ENCODE data around the gene PIWIL4. TPM values are rescaled to one million over a fixed set of nuclear protein-coding genes. Genes with fewer than 3 reads are reported as not detected.
"Not testable (repeated sequence)": the region's sequence is repeated elsewhere in the genome, so short reads cannot be mapped to it uniquely, and the experiment has no call there.

The PIWIL4 gene
- polyA plus RNA-seq, 1 donor, result 4.7 TPM

DNA sequence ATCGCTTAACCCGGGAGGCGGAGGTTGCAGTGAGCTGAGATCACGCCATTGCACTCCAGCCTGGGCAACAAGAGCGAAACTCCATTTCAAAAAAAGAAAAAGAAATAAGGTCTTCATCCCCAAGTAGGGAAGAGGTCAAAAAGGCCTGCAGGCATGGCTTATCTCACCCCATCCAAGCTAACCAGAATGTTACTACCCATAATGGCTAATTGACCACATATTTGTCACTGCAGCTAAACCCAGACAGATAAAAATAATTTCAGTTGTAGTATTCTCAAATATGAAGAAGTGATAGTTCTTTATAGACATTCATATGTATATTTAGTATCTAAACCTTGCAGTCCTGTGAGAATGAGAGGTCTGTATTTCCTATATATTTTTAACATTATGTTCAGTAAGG is 17.8 kb downstream of the PIWIL4 start:
- no peak for DNase-seq

- DNase-seq, result no peak
Observed at GRCh38 chr11:94585399-94585798, 18.2 kb downstream of the PIWIL4 start.

DNA sequence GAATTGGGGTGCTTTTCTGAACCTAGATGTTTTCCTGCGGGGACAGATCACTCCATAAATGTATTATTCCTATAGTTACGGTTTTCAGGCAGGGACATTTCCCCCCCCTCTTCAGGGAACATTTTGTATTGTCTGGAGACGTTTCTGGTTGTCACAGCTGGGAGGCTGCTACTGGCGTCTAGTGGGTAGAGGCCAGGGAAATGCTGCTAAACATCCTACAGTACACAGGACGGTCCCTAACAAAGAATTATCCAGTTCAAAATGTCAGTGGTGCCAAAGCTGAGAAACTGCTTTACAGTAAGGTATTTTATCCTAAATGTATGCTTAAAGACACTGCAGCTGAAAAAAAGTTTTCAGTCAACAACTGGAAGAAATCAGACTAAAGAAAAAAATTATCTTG is 19.4 kb downstream of the PIWIL4 start:
- DNase-seq, result no peak

DNA sequence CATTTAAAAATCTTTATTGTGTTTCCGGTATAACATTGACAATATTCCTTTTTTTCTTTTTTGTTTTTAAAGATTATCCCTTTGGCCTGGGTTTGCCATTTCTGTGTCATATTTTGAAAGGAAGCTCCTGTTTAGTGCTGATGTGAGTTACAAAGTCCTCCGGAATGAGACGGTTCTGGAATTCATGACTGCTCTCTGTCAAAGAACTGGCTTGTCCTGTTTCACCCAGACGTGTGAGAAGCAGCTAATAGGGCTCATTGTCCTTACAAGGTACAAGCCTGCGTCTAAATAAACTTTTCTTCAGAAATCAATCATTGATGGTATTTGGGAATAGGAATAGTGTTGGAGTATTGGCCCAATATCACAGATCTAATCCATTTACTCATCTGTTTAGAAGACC is 19.8 kb downstream of the PIWIL4 start:
- no peak for DNase-seq

DNA sequence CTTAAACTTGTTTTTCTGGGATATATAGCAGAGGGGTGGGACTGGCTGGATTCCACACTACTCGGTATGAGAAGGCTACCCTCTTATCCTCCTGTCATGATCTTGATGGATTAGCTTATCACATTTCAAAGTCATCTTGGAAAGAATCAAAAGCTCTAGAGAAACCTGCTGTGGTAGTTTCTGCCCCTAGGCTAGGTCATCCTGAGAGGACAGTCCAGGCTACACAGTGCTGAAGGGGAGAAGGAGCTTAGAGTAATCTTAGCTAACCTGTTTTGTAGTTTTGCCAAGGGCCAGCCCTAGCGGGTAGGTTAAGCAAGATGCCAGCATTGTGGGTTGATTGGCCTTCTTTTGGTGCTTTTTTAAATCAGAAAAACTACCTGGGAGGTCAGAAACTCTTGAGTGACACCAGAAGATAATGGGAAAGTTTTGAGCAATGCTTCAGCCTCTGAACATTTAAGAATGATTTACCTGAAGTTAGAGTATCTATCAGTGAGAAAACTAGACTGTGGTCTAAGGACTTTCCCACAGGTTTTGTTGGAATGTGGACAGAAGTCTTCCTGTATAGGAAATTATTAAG is 21.3 kb downstream of the PIWIL4 start:
- peak; percentile 30 for DNase-seq

DNA sequence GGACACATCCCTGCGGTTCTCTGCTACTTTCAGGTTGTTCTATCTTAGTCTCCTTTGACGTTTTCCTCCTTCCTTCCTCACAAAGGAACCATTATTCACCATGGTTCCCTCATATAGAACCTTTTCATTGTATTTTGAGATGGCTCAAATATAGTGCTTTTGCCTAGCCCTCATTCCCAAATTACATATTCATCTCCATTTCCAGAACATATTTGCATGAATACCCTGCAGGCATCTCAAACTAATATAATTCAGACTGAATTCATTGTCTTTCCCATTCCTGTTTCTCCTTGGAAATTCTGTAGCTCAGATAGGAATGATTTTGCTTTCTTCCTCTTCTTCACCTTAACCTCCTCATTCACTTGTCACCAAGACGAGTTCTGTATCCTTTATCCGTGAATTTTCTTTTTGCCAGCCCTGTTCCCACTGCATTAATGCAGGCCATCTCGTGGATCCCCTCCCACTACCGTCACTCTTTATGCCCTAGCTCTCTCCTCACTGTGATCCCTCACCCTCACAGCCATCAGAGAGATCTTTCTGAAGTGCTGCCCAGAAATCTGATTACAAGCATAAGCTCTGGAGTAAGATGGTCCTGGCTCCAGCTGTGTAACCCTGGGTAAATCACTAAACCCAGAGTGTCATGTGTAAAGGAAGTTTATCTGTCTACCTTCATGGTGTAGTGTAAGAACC is 23.3 kb downstream of the PIWIL4 start:
- no peak for DNase-seq

DNA sequence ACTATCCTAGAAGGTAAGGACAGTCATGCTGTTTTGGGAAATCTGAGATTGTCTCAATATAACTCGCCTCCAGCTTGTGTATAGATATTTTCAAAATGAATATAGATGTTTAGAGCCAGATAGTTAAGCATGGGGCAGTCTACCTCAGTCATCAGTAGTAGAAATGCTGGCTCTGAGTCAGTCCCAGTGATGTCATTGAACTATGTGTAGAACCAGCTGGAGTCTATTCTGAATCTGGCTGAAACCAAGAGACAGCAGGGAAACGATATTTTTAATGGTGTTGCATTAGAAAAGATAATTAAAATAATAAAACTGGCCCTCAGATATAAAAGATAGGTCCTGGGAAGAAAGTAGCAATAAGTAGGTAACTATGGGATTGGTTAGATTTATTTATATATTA is 25.9 kb downstream of the PIWIL4 start:
- DNase-seq, result no peak

- no peak for DNase-seq
Observed at GRCh38 chr11:94595076-94595475, 27.9 kb downstream of the PIWIL4 start.

- DNase-seq, result no peak
Observed at GRCh38 chr11:94597896-94598295, 30.7 kb downstream of the PIWIL4 start.

DNA sequence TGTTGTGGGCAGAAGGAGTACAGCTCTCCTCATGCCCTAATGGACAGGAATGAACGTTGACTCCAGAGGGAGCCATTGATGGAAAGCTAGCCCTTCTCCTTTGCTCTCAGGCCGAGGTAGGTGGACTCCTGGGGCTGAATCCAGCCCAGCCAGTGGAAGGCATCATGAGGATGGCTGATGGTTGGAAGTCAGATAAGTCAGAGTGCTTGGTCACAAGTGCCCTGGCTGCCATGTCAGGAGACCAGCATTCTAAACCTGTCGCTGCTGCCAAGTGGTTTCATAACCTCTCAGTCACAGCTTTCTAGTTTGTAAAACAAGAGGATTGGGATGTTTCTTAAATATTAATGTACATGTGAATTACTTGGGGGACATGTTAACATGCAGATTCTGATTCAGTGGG is 32.3 kb downstream of the PIWIL4 start:
- DNase-seq, result no peak

DNA sequence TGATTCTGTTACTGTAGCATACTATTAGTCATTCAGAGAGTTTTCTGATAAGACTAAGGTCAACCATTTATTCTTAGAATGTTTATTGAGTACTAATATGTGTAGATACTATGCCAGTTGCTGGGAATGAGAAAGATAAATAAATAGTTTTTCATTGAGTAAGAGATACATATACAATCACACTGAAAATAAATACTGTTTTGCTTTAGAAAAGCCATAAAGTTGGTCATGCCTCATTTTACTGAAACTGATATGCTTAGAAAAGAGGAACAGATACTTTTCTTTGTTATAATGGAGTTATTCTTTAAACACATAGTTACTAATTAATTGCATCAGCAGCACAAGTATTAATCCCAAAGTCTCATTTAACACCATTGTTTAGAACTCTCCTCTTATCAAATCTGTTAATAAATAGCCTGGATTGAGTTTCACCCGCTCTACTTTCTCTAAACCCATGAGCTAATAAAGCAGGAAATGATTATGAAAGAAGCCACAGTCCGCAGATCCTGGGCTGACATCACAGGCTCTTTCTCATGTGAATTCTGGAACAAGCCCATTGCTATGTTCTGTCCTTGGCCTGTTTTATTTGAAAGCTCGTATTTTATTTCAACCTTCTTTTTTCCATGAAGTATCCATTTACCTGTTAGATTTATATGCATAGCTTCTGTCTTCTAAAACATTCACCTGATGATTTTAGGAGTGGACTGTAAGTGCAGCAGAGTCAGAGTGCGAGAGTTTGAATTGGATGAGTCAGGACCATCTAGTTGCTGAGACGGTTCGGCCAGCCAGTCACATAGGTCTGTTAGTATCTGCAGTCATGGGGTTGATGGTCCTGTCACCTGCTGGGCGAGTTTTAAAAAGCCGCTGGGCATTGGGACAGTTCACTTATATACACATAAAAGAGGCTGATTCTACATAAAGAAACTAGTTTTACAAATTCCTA is 35.5 kb downstream of the PIWIL4 start:
- peak; percentile 70 for DNase-seq

- DNase-seq, result no peak
Observed at GRCh38 chr11:94603587-94603986, 36.4 kb downstream of the PIWIL4 start.

- DNase-seq, result no peak
Observed at GRCh38 chr11:94604482-94604881, 37.3 kb downstream of the PIWIL4 start.

DNA sequence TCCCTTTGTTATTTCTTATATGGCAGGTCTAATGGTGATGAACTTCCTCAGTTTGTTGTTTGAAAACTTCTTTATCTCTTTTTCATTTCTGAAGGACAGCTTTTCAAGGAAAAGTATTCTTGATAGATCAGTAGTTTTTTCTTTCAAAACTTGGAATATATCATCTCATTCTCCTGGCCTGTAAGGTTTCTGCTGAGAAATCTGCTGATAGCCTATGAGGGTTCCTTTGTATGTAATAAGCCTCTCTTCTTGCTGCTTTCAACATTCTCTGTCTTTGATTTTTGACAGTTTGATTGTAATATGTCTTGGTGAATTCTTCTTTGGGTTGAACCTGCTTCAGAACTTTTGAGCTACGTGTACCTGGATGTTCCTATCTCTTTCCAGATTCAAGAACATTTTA is 46.0 kb downstream of the PIWIL4 start:
- no peak for DNase-seq

GRCh38 chr11:94623120-94623735 is 56.1 kb downstream of the PIWIL4 start:
- peak; percentile 88 for DNase-seq

- not testable (repeated sequence) for DNase-seq
Observed at GRCh38 chr11:94625422-94625821, 58.3 kb downstream of the PIWIL4 start.

GRCh38 chr11:94627003-94627560 is 59.9 kb downstream of the PIWIL4 start:
- not testable (repeated sequence) for DNase-seq

DNA sequence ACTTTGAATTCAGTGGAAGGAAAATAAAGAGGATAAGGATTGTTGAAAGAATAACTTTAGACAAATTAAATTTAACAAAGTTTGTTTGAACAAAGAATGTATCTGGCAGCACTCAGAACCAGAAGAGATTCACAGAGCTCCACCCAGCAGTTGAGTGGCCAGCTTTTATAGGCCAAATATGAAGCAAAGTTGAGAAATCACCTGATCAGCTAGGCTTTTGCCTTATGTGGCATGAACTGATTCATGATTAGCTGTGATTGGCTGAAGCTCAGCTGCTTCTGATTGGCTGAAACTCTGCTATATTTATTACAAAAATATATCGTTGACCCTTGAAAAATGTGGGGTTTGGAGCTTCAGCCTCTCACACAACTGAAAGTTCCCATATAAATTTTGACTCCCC is 62.6 kb downstream of the PIWIL4 start:
- no peak for DNase-seq

GRCh38 chr11:94630221-94630620 is 63.1 kb downstream of the PIWIL4 start:
- DNase-seq, result no peak

DNA sequence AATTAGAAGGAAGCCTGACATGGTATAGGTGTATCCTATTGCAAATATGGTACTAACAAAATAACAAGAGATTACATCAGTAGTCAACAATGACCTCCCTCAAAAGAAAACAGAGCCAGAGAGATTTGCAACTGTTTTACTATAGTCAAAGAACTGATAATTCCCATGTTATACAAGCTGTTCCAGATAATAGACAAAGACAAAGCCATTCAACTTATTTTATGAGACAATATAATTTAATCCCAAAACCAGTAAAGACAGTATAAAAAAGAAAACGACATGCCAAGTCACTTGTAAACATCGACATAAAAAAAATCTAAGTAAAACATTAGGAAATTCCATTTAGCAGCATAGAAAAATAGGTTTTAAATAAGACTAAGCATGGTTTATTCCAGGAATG is 65.2 kb downstream of the PIWIL4 start:
- no peak for DNase-seq

GRCh38 chr11:94635072-94635471 is 67.9 kb downstream of the PIWIL4 start:
- DNase-seq, result no peak

GRCh38 chr11:94636388-94636949 is 69.3 kb downstream of the PIWIL4 start:
- no peak for DNase-seq
